OCI-LY3 (cell line): ENCODE results near the gene STIM1.

Source experiments
- H2AFZ ChIP-seq: fragments of 200-600, 300-600 bp; shearing (Covaris generic); 2 replicates; pipeline ENCODE4 v1.6.0; 2014; ENCODE audit warnings: antibody characterized with exemption, low read depth, low read length
- H3K27ac ChIP-seq: fragments of 200-600, 300-600 bp; sonication (generic); 2 replicates; pipeline ENCODE4 v1.5.1; 2014; ENCODE audit warnings: mild to moderate bottlenecking, low read length, moderate library complexity, mixed read lengths
- H3K27me3 ChIP-seq: fragments of 200-600, 300-600 bp; sonication (generic); 2 replicates; pipeline ENCODE4 v1.6.1; 2014; ENCODE audit warnings: low read depth, low read length, mixed read lengths
- H3K36me3 ChIP-seq: fragments of 200-600, 300-600 bp; sonication (generic); replicated peaks from 2 replicates; pipeline ENCODE3; 2014; ENCODE audit warnings: low read depth, low read length, mixed read lengths
- H3K4me1 ChIP-seq: fragments of 300-600, 200-600 bp; sonication (generic); 2 replicates; pipeline ENCODE4 v1.6.1; 2014; ENCODE audit warnings: low read length, mixed read lengths
- H3K4me2 ChIP-seq: fragments of 200-600, 300-600 bp; sonication (generic); 2 replicates; pipeline ENCODE4 v1.6.1; 2014; ENCODE audit warnings: low read length, mixed read lengths
- H3K4me3 ChIP-seq: fragments of 300-600, 200-600 bp; sonication (generic); 2 replicates; pipeline ENCODE4 v1.5.1; 2014; ENCODE audit warnings: antibody characterized with exemption, mild to moderate bottlenecking, low read length, moderate library complexity
- H3K79me2 ChIP-seq: fragments of 300-600, 200-600 bp; shearing (Covaris generic); 2 replicates; pipeline ENCODE4 v1.6.1; 2014; ENCODE audit warnings: mild to moderate bottlenecking, low read length, mixed read lengths
- H3K9ac ChIP-seq: fragments of 300-600, 200-600 bp; shearing (Covaris generic); 2 replicates; pipeline ENCODE4 v1.6.0; 2014; ENCODE audit warnings: mild to moderate bottlenecking, low read length, moderate library complexity
- H3K9me3 ChIP-seq: fragments of 200-600, 300-600 bp; shearing (Covaris generic); 2 replicates; pipeline ENCODE4 v1.6.1; 2014; ENCODE audit warnings: low read length, mixed read lengths; ENCODE audit not compliant: insufficient read depth
- H4K20me1 ChIP-seq: fragments of 200-600, 300-600 bp; sonication (generic); 2 replicates; pipeline ENCODE4 v1.6.1; 2016; ENCODE audit warnings: low read length, mixed read lengths; ENCODE audit not compliant: insufficient read depth
- EZH2phosphoT487 ChIP-seq: fragments of 200-600 bp; shearing (Covaris generic); IDR thresholded peaks from 2 replicates; pipeline ENCODE4 v1.6.1; 2018; ENCODE audit warnings: antibody characterized with exemption, mixed run types, low read depth
- TF ChIP-seq, protein P1 (sequence below): fragments of 200-600, 300-600 bp; sonication (generic); IDR thresholded peaks from 2 replicates; pipeline ENCODE4 v1.5.1; 2014; ENCODE audit warnings: antibody characterized with exemption, low read length, low read depth

Gene STIM1

DNA sequence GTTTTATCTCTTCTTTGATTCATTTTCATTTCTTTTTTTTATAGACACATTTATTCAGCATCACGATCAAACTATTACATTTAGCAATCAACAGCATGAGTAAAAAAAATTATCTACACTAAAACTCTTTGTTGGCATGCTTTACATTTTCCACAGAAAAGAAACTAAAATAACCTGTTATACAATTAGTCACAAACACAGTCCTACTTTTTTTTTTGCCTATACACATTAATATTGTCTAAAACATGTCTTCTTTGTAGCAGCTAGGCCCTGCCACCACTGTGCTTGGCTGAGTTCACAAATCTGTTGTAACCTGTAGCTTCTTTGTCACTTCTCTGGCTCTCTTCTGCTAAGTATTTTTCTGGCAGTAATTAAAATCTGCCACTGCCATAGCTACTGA, 117.0 kb downstream of the STIM1 start:
- Histone ChIP-seq H4K20me1 (0 out of 2 replicates have a peak, but pooled peaks cover under 1% of the 10 kb centered on the region), H3K79me2 (no peaks in the 10 kb centered on the region), H3K9me3 (no peaks in the 10 kb centered on the region), H3K4me1 (no peaks in the 10 kb centered on the region), H3K36me3 (no peaks in the 10 kb centered on the region), H3K9ac (no peak overlapping the region), H3K27ac (no peak overlapping the region), H3K4me3 (no peak overlapping the region), H3K27me3 (no peaks in the 10 kb centered on the region), H3K4me2 (no peak overlapping the region), H2AFZ (no peak overlapping the region)
- TF ChIP-seq, protein P1, sequence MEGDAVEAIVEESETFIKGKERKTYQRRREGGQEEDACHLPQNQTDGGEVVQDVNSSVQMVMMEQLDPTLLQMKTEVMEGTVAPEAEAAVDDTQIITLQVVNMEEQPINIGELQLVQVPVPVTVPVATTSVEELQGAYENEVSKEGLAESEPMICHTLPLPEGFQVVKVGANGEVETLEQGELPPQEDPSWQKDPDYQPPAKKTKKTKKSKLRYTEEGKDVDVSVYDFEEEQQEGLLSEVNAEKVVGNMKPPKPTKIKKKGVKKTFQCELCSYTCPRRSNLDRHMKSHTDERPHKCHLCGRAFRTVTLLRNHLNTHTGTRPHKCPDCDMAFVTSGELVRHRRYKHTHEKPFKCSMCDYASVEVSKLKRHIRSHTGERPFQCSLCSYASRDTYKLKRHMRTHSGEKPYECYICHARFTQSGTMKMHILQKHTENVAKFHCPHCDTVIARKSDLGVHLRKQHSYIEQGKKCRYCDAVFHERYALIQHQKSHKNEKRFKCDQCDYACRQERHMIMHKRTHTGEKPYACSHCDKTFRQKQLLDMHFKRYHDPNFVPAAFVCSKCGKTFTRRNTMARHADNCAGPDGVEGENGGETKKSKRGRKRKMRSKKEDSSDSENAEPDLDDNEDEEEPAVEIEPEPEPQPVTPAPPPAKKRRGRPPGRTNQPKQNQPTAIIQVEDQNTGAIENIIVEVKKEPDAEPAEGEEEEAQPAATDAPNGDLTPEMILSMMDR, result no peak
- TF ChIP-seq EZH2phosphoT487, result no peak

DNA sequence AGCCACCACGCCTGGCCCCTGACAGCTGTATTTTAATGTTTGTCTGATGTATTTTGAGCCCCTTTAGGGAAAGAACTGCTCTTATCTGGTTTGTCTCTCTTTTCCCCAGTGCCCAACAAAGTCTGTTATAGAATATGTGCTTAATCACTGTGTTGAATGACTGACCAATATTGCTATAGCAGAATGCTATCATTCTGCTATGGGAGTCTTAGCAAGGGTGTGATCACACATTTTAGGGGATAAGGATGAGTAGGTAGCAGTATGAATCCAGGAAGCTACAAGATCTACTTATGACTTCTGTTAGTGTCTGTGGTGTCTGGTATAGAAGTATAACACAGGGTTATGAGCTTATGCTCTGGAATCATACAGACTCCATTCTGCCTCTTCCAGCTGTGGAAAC, 121.6 kb downstream of the STIM1 start:
- Histone ChIP-seq H4K20me1 (no peaks in the 10 kb centered on the region), H3K27ac (no peak overlapping the region), H3K27me3 (no peaks in the 10 kb centered on the region), H3K9me3 (no peaks in the 10 kb centered on the region), H3K4me1 (no peaks in the 10 kb centered on the region), H3K4me3 (no peak overlapping the region), H3K9ac (no peak overlapping the region), H3K36me3 (no peaks in the 10 kb centered on the region), H2AFZ (no peak overlapping the region), H3K79me2 (no peaks in the 10 kb centered on the region), H3K4me2 (no peak overlapping the region)
- TF ChIP-seq EZH2phosphoT487, result no peak
- TF ChIP-seq, protein P1, result no peak

DNA sequence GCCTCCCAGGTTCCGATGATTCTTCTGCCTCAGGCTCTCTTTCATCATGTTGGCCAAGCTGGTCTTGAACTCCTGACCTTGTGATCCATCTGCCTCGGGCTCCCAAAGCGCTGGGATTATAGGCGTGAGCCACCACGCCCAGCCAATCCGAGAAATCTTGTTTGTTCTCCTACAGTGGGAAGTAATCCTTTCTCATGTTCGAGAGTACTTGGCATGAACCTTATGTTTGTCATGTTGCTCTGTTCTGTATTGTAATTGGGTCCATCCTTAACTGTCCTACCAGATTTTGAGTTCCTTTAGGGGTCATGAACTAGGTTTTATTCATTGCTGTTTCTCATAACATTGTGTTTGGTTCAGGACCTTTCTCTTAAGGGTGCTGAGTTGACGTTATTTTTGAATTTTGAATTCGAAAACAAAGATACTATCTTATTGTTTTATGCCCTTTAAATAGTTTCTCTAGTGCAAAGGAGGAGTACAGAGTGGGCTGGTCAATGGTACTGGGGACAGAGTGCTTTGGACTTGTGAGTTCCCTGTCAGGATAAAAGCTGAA, 125.7 kb downstream of the STIM1 start:
- H3K79me2 ChIP-seq, result no peaks in the 10 kb centered on the region
- H3K9me3 ChIP-seq, result no peaks in the 10 kb centered on the region
- TF ChIP-seq, protein P1, result no peak
- no peaks in the 10 kb centered on the region for H3K36me3 ChIP-seq
- no peak overlapping the region for H3K9ac ChIP-seq
- H3K27me3 ChIP-seq, result no peaks in the 10 kb centered on the region
- 0 out of 2 replicates have a peak, but pooled peaks cover 1% of the 10 kb centered on the region for H4K20me1 ChIP-seq
- H2AFZ ChIP-seq, result no peak overlapping the region
- H3K4me2 ChIP-seq, result no peak overlapping the region
- H3K4me1 ChIP-seq, result no peaks in the 10 kb centered on the region
- H3K27ac ChIP-seq, result no peak overlapping the region
- no peak overlapping the region for H3K4me3 ChIP-seq

DNA sequence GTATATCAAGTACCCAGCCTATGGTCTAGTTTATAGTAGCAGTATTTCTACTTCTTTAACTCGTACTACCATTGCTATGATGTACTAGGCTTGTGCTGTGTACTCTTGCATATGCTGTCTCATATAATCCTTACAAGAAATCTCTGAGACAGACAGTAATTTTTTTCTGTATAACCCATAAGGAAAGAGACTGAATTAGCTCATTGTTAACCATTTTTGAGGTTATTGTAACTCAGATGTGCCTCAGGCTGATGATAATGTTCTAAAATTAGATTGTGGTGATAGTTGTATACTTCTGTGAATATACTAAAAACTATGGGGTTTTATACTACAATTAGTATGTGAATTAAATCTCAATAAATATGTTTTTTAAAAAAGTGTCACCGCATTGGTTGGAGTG, 127.0 kb downstream of the STIM1 start:
- no peak overlapping the region for H3K27ac ChIP-seq
- no peak overlapping the region for H3K4me3 ChIP-seq
- H4K20me1 ChIP-seq, result 0 out of 2 replicates have a peak, but pooled peaks cover 3% of the 10 kb centered on the region
- H3K79me2 ChIP-seq, result no peaks in the 10 kb centered on the region
- no peaks in the 10 kb centered on the region for H3K9me3 ChIP-seq
- H3K9ac ChIP-seq, result no peak overlapping the region
- H3K27me3 ChIP-seq, result no peaks in the 10 kb centered on the region
- no peaks in the 10 kb centered on the region for H3K4me1 ChIP-seq
- no peaks in the 10 kb centered on the region for H3K36me3 ChIP-seq
- TF ChIP-seq, protein P1, result no peak
- no peak for TF ChIP-seq EZH2phosphoT487
- no peak overlapping the region for H2AFZ ChIP-seq
- no peak overlapping the region for H3K4me2 ChIP-seq
